PFSK-1 (cell line): ENCODE results near the gene TLNRD1.

Source experiments
- POLR2AphosphoS5 ChIP-seq: IDR thresholded peaks from 2 replicates; pipeline ENCODE4 v1.6.1; 2012; ENCODE audit warnings: low read depth, mild to moderate bottlenecking, control low read depth, low read length, moderate library complexity
- SIN3A ChIP-seq: IDR thresholded peaks from 2 replicates; pipeline ENCODE4 v1.6.1; 2012; ENCODE audit warnings: mild to moderate bottlenecking, low read length, moderate library complexity, borderline replicate concordance; ENCODE audit not compliant: insufficient read depth
- TF ChIP-seq, protein P1 (sequence below), 2 experiments: IDR thresholded peaks; 2 replicates each; pipeline versions ENCODE4 v1.6.1 to v1.8.0; 2011 to 2012; ENCODE audit warnings: low read depth in 2 of 2, low read length in 2 of 2, control low read depth in 1 of 2, inconsistent platforms in 1 of 2, mild to moderate bottlenecking in 1 of 2, moderate library complexity in 1 of 2; ENCODE audit not compliant: insufficient read depth in 1 of 2

DNA sequence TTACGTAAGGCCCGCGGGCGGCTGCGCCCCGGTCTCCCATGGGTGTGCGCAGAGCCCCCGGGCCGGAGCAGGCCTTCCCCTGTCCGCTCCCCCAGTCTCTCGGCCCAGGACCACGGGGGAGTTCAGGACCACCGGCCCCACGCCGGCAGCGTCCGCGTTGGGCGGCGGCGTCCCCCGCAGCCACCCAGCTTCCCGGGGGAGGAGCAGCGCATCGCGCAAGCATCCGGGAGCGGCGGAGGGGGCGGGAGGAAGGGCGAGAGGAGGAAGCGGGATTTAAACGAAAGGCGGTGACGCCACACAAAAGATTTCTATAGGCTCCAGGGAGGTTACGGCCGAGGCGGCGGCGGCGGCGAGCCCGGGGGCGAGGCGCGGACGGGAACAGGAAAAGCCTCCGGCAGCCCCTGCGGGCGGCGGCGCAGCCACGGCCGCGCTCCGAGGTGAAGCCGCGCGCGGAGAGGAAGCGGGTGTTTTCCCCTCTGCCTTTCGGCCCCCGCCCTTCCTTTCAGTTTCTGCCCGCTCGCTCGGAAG is at the start of gene TLNRD1:
- TF ChIP-seq, protein P1, sequence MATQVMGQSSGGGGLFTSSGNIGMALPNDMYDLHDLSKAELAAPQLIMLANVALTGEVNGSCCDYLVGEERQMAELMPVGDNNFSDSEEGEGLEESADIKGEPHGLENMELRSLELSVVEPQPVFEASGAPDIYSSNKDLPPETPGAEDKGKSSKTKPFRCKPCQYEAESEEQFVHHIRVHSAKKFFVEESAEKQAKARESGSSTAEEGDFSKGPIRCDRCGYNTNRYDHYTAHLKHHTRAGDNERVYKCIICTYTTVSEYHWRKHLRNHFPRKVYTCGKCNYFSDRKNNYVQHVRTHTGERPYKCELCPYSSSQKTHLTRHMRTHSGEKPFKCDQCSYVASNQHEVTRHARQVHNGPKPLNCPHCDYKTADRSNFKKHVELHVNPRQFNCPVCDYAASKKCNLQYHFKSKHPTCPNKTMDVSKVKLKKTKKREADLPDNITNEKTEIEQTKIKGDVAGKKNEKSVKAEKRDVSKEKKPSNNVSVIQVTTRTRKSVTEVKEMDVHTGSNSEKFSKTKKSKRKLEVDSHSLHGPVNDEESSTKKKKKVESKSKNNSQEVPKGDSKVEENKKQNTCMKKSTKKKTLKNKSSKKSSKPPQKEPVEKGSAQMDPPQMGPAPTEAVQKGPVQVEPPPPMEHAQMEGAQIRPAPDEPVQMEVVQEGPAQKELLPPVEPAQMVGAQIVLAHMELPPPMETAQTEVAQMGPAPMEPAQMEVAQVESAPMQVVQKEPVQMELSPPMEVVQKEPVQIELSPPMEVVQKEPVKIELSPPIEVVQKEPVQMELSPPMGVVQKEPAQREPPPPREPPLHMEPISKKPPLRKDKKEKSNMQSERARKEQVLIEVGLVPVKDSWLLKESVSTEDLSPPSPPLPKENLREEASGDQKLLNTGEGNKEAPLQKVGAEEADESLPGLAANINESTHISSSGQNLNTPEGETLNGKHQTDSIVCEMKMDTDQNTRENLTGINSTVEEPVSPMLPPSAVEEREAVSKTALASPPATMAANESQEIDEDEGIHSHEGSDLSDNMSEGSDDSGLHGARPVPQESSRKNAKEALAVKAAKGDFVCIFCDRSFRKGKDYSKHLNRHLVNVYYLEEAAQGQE (IDR thresholded peaks at IDR 0.05; ENCODE audit: insufficient read depth in 1 of 2, low read depth in 2 of 2, low read length in 2 of 2) = peak in 1 of 2 experiments; percentile 38; a peak in 1 of 4 replicates
- TF ChIP-seq POLR2AphosphoS5 (peak; percentile 69), SIN3A (no peak)
